HFF-Myc (cell line): ENCODE data around the gene DDIT4.

ENCODE experiments used
- DNase-seq: peaks from one replicate; pipeline ENCODE4 v3.0.0-alpha.2; 2011; ENCODE audit warnings: low read depth; ENCODE audit errors: extremely low read depth
- H3K4me3 ChIP-seq: replicated peaks from 2 replicates; pipeline ENCODE4 v1.5.1; 2011; ENCODE audit warnings: low read depth, mild to moderate bottlenecking, control low read depth, low read length
- TF ChIP-seq, protein P1 (sequence below): IDR thresholded peaks from 2 replicates; pipeline ENCODE4 v1.5.1; 2012; ENCODE audit warnings: mild to moderate bottlenecking, low read depth, low read length, control low read depth; ENCODE audit errors: missing control alignments

DDIT4 gene

DNA sequence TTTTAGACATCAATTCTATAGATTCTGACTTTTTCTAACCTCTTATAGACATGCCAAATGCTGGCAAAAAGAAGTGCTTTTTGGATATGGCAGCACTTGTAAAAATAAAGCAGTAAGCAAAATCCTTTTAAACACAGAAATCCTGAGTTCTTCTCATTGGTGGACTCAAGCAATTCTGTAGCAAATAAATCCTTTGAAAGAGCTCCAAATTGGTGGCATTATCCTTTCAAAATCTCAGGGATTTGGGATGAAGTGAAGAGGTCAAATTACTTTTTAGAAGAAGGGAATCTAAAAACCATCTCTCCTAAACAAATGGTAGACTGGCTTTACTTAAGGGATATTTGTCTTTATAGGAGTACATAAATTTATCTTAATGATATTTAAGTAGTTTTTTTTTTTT lies 40.1 kb upstream of the DDIT4 start:
- TF ChIP-seq, protein P1, sequence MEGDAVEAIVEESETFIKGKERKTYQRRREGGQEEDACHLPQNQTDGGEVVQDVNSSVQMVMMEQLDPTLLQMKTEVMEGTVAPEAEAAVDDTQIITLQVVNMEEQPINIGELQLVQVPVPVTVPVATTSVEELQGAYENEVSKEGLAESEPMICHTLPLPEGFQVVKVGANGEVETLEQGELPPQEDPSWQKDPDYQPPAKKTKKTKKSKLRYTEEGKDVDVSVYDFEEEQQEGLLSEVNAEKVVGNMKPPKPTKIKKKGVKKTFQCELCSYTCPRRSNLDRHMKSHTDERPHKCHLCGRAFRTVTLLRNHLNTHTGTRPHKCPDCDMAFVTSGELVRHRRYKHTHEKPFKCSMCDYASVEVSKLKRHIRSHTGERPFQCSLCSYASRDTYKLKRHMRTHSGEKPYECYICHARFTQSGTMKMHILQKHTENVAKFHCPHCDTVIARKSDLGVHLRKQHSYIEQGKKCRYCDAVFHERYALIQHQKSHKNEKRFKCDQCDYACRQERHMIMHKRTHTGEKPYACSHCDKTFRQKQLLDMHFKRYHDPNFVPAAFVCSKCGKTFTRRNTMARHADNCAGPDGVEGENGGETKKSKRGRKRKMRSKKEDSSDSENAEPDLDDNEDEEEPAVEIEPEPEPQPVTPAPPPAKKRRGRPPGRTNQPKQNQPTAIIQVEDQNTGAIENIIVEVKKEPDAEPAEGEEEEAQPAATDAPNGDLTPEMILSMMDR, result no peak
- no peak for DNase-seq
- no peak overlapping the region for H3K4me3 ChIP-seq

DNA sequence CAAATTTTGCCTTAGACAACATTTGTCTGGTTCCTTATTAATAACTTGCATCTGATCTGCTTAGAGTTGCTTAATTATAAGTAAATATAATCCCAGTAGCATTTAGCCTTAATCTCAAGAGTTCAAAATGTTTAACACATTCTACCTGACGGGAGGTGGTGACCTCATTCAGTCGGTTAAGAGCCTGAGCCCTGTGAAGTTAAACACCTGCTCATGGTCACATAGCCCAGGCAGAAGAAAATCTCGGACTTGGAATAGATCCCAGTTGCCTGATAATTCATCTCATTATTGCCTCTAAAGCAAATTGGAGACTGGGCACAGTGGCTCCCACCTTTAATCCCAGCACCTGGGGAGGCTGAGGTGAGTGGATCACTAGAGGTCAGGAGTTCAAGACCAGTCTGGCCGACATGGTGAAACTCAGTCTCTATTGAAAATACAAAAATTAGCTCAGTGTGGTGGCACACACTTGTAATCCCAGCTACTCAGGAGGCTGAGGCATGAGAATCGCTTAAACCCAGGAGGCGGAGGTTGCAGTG lies 39.1 kb upstream of the DDIT4 start:
- TF ChIP-seq, protein P1, result no peak
- DNase-seq, result no peak
- no peak overlapping the region for H3K4me3 ChIP-seq

DNA sequence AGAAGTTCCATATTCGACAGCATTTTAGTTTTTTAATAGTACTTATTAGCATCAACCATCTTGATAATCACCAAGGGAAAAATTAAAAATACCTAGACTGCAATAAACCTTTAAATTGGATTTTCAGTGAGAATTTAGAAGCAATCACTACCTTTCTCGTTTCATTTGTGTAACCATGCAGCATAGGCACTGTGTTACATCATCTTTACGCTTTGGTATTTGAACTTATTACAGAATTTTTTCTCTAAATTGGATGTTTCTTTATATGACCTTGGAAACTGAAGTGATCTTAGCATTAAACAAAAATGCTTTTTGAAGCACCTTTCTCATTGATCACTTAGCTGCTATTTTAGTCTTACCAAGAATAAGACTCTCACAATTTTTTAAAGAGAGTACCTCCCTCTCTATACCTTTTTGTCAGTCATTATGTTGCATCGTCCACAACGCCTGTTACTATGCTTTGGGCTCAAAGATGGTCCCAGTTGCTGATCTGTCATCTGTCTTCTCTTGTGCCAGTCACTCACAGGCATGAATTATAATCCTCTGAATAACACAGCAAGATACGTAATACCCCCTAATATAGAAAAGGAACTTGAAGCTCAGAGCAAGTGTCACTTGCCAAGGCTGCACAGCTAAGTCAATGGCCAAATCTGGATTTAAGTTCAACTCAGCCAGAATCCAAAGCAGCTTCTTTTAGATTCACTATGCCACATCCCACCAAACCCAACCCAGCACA lies 38.0 kb upstream of the DDIT4 start:
- H3K4me3 ChIP-seq, result no peak overlapping the region
- no peak for DNase-seq
- TF ChIP-seq, protein P1, result no peak

DNA sequence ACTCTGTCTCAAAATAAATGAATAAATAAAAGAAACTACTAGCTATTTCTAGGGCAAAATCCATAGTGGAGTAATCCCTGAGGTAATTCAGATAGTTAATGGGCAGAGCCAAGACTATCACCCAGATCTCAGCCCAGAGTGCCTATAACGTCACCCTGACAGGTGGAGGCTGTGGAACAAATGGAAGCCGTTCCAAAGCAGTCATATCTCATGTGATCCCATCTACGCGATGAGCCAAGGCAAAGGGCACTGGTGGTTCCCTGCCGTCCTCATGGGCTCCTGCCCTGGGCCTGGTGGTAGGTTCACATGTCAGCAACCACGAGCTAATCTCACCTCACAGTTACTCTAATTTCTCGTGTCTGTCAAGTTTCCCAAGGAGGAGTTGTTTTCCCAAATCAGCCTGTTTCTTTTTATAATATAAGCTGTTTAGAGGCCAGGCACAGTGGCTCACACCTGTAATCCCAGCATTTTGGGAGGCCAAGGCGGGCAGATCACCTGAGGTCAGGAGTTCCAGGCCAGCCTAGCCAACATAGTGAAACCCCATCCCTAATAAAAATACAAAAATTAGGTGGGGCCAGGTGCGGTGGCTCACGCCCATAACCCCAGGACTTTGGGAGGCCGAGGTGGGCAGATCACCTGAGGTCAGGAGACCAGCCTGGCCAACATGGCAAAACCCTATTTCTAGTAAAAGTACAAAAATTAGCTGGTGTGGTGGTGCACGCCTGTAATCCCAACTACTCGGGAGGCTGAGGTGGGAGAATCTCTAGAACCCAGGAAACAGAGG lies 35.1 kb upstream of the DDIT4 start:
- TF ChIP-seq, protein P1, result no peak
- H3K4me3 ChIP-seq, result no peak overlapping the region
- DNase-seq, result no peak

DNA sequence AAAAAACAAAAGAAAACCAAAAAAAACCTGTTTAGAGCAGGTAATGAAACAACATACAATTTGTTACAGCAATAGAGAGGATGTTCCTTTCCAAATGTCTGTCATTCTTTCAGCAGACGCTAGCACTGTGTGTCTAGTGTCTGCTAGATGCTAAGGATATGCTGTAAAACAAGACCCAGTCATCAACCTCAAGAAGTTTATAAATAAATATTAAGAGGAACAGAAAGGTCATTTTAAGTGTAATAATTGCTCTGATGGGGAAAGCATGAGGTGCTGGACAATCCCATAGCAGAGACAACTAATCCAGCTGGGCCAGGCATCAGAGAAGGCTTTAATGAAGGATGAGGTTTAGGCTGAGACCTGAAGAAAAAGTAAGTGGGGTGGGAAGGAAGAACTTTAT lies 34.3 kb upstream of the DDIT4 start:
- no peak for DNase-seq

DNA sequence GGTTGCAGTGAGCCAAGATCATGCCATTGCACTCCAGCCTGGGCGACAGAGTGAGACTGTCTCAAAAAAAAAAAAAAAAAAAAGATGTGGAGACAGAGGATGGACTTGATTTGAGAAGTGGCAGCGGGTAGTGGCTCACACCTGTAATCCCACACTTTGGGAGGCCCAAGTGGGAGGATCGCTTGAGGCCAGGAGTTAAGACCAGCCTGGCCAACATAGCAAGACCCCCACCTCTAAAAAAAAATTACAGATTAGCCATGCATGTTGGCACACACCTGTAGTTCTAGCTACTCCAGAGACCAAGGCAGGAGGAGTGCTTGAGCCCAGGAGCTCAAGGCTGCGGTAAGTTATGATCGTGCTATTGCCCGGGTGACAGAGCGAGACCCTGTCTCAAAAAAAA lies 33.4 kb upstream of the DDIT4 start:
- no peak for DNase-seq
- TF ChIP-seq, protein P1, result no peak
- no peak overlapping the region for H3K4me3 ChIP-seq

More for the DNA sequence above, 34.3 kb upstream of the DDIT4 start:
- H3K4me3 ChIP-seq, result no peak overlapping the region
- TF ChIP-seq, protein P1, result no peak
